CD4-positive, alpha-beta T cell (primary cell): ENCODE data around the gene ADGRV1. TPM values are rescaled to one million over a fixed set of nuclear protein-coding genes. Genes with fewer than 3 reads are reported as not detected.

Experiments used
- ATAC-seq: fragments of 200-7000 bp; cut with Tn5 transposase; one replicate; pipeline ENCODE4 v1.10.0; 2022; ENCODE audit warnings: mild to moderate bottlenecking; ENCODE audit not compliant: poor library complexity
- CTCF ChIA-PET: fragments of 350-600 bp; sonication (Branson Sonifier 250); formaldehyde crosslinking; loops from one replicate; lab custom pipeline; 2021; ENCODE audit warnings: antibody characterized with exemption, inconsistent platforms; lab: Charles Lee
- POLR2A ChIA-PET: fragments of 350-600 bp; sonication (Branson Sonifier 250); formaldehyde crosslinking; loops from one replicate; lab custom pipeline; 2021; ENCODE audit warnings: antibody characterized with exemption, inconsistent platforms; lab: Charles Lee
- DNase-seq, 14 experiments: peaks; one replicate each; pipeline ENCODE4 v3.0.0-alpha.2; 2013 to 2020; ENCODE audit warnings: mixed read lengths in 2 of 14
- H3K27ac ChIP-seq, 2 donors: one replicate each; pipeline versions ENCODE4 v1.5.1 to v1.7.0; 2013; ENCODE audit warnings: low read length in 2 of 2, low read depth in 1 of 2, mild to moderate bottlenecking in 1 of 2
- H3K27me3 ChIP-seq, 2 experiments: 1 replicate in 1 of 2; 2 replicates in 1 of 2; pipeline versions ENCODE4 v1.6.1 to v1.7.0; 2013; ENCODE audit warnings: low read length in 2 of 2, control low read depth in 1 of 2, mild to moderate bottlenecking in 1 of 2, moderate library complexity in 1 of 2; ENCODE audit not compliant: insufficient read depth in 2 of 2, control insufficient read depth in 1 of 2
- H3K36me3 ChIP-seq: one replicate; pipeline ENCODE4 v1.6.1; 2013; ENCODE audit warnings: low read length, control low read depth; ENCODE audit not compliant: insufficient read depth
- H3K4me1 ChIP-seq: one replicate; pipeline ENCODE4 v1.6.1; 2013; ENCODE audit warnings: low read length, control low read depth; ENCODE audit not compliant: insufficient read depth
- H3K4me3 ChIP-seq: one replicate; pipeline ENCODE4 v1.5.1; 2013; ENCODE audit warnings: mild to moderate bottlenecking, low read length, moderate library complexity
- H3K9me3 ChIP-seq, 2 experiments: 1 replicate in 1 of 2; 2 replicates in 1 of 2; pipeline versions ENCODE4 v1.6.1 to v1.7.0; 2013; ENCODE audit warnings: low read length in 2 of 2, mild to moderate bottlenecking in 2 of 2, control low read depth in 1 of 2, moderate library complexity in 1 of 2; ENCODE audit not compliant: control insufficient read depth in 1 of 2, insufficient read depth in 1 of 2
- H3K27ac Mint-ChIP-seq: one replicate; pipeline ENCODE4 v1.8.0; 2020; ENCODE audit warnings: mixed read lengths
- H3K27me3 Mint-ChIP-seq: one replicate; pipeline ENCODE4 v1.8.0; 2021; ENCODE audit warnings: mixed read lengths
- H3K36me3 Mint-ChIP-seq: one replicate; pipeline ENCODE4 v1.8.0; 2021; ENCODE audit warnings: low read depth, mixed read lengths
- H3K4me1 Mint-ChIP-seq: one replicate; pipeline ENCODE4 v1.8.0; 2021; ENCODE audit warnings: low read depth, mixed read lengths
- H3K4me3 Mint-ChIP-seq: one replicate; pipeline ENCODE4 v1.8.0; 2020; ENCODE audit warnings: mild to moderate bottlenecking, mixed read lengths
- H3K9me3 Mint-ChIP-seq: one replicate; pipeline ENCODE4 v1.8.0; 2020; ENCODE audit warnings: mixed read lengths
- intact Hi-C, 2 experiments: fragments of 100-400 bp; cut with DNase I in 1 of 2; cut with micrococcal nuclease in 1 of 2; formaldehyde crosslinking; loops; one replicate each; pipeline versions ENCODE4 v1.15.1 to v1.9.0; 2023 to 2025; cut with DNase I, micrococcal nuclease
- total RNA-seq, 174 experiments: library from RNA in 2 of 174; stranded (reverse) in 2 of 174; gene quantifications; one replicate each; pipeline ENCODE4 v1.2.3 and lab custom pipeline; 2021 to 2026
- TF ChIP-seq, protein P1 (sequence below): fragments of 200-600 bp; IDR thresholded peaks from one replicate; pipeline ENCODE4 v1.8.0; 2022; ENCODE audit warnings: antibody characterized with exemption, mild to moderate bottlenecking

The ADGRV1 gene
- total RNA-seq, 2 experiments from 2014 or later = 0.81 to 1.2 TPM

DNA sequence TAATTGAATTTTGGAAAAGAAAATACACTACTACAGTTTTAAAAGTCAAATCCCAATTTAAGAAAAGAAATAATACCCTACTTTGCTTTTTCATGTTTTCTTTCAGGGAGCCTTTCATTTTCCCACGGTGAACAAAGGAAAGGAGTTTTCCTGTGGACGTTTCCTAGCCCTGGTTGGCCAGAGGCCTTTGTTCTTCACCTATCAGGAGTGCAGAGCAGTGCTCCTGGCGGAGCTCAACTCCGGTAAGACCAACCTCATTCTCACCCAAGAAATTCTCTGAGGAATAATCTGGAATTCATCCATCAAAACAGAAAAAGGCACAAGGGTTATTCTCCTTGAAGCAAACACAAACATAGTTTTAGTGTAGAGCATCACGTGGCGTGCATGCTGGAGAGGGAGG, 248.9 kb downstream of the ADGRV1 start:
- H3K27ac Mint-ChIP-seq = no peak overlapping the region
- ChIA-PET POLR2A (no interaction called here), CTCF (no interaction called here)
- H3K4me1 Mint-ChIP-seq = no peaks in the 10 kb centered on the region
- no peaks in the 10 kb centered on the region for H3K36me3 Mint-ChIP-seq
- ATAC-seq (no peak), DNase-seq (no peak)
- Histone ChIP-seq H3K36me3 (no peaks in the 10 kb centered on the region), H3K4me1 (no peaks in the 10 kb centered on the region), H3K9me3 (no peaks in the 10 kb centered on the region), H3K4me3 (no peak overlapping the region), H3K27me3 (no peaks in the 10 kb centered on the region), H3K27ac (no peak overlapping the region)
- no peak overlapping the region for H3K4me3 Mint-ChIP-seq
- intact Hi-C loops = no loop called here
- H3K27me3 Mint-ChIP-seq = peaks cover 8% of the 10 kb centered on the region
- TF ChIP-seq, protein P1, sequence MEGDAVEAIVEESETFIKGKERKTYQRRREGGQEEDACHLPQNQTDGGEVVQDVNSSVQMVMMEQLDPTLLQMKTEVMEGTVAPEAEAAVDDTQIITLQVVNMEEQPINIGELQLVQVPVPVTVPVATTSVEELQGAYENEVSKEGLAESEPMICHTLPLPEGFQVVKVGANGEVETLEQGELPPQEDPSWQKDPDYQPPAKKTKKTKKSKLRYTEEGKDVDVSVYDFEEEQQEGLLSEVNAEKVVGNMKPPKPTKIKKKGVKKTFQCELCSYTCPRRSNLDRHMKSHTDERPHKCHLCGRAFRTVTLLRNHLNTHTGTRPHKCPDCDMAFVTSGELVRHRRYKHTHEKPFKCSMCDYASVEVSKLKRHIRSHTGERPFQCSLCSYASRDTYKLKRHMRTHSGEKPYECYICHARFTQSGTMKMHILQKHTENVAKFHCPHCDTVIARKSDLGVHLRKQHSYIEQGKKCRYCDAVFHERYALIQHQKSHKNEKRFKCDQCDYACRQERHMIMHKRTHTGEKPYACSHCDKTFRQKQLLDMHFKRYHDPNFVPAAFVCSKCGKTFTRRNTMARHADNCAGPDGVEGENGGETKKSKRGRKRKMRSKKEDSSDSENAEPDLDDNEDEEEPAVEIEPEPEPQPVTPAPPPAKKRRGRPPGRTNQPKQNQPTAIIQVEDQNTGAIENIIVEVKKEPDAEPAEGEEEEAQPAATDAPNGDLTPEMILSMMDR = no peak
- no peaks in the 10 kb centered on the region for H3K9me3 Mint-ChIP-seq

DNA sequence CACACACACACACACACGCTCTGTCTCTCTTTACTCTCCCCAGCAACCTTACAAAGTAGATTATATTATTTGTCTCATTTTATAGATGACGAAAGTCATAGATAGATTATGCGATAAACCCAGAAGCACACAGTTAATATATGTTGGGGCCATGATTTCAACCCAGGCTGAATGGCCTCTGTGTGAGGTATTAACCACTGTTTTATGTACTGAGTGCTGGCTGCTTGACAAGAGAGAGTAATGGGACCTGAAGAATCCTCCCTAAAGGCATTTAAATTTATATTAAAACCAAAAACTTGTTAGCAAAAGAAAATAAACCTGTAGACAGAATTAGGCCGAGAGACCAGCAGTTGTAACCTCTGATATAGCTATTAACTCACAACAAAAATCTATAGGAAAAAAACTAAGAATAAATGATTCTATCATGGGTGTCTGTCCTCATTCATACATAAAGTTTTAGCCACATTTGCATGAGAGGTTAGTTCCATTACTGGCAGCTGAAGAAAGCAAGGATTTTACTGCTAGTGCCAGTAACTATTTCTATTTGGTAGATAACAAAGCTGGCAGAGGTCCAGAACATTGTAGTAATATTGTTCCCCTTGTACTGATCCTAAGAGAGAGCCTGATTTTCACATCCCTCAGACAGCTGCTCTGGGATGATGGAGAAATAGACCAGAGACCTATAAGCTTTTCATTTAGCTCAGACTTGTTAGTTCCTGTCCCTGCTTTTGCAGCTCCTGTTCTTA, 250.9 kb downstream of the ADGRV1 start:
- Histone ChIP-seq H3K27ac (no peak overlapping the region), H3K36me3 (no peaks in the 10 kb centered on the region), H3K9me3 (no peaks in the 10 kb centered on the region), H3K27me3 (no peaks in the 10 kb centered on the region), H3K4me3 (no peak overlapping the region), H3K4me1 (no peaks in the 10 kb centered on the region)
- Mint-ChIP-seq H3K36me3 (no peaks in the 10 kb centered on the region), H3K4me1 (no peaks in the 10 kb centered on the region), H3K27me3 (peaks cover 8% of the 10 kb centered on the region), H3K4me3 (no peak overlapping the region), H3K27ac (no peak overlapping the region), H3K9me3 (no peaks in the 10 kb centered on the region)
- no peak for ATAC-seq
- no peak for DNase-seq
- CTCF ChIA-PET = no interaction called here
- TF ChIP-seq, protein P1 = no peak
- intact Hi-C loops = no loop called here
- POLR2A ChIA-PET = no interaction called here

DNA sequence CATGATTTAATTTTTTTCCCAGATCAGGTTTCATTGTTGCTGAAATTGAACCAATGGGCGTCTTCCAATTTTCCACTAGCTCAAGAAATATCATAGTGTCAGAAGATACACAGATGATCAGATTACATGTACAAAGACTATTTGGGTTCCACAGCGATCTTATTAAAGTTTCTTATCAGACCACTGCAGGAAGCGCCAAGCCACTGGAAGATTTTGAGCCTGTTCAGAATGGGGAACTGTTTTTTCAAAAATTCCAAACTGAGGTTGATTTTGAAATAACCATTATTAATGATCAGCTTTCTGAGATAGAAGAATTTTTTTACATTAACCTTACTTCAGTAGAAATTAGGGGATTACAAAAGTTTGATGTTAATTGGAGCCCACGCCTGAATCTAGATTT, 251.6 kb downstream of the ADGRV1 start:
- Histone ChIP-seq H3K27me3 (no peaks in the 10 kb centered on the region), H3K4me1 (no peaks in the 10 kb centered on the region), H3K9me3 (no peaks in the 10 kb centered on the region), H3K27ac (no peak overlapping the region), H3K4me3 (no peak overlapping the region), H3K36me3 (no peaks in the 10 kb centered on the region)
- no peaks in the 10 kb centered on the region for H3K4me1 Mint-ChIP-seq
- TF ChIP-seq, protein P1 = no peak
- H3K36me3 Mint-ChIP-seq = no peaks in the 10 kb centered on the region
- H3K27ac Mint-ChIP-seq = no peak overlapping the region
- ChIA-PET CTCF (no interaction called here), POLR2A (no interaction called here)
- DNase-seq (no peak), ATAC-seq (no peak)
- intact Hi-C loops = no loop called here
- no peak overlapping the region for H3K4me3 Mint-ChIP-seq
- no peaks in the 10 kb centered on the region for H3K9me3 Mint-ChIP-seq
- peaks cover 8% of the 10 kb centered on the region for H3K27me3 Mint-ChIP-seq
